Measurements from ENCODE around the gene SNAPIN. TPM values are rescaled to one million over a fixed set of nuclear protein-coding genes. Genes with fewer than 3 reads are reported as not detected.

The SNAPIN gene
- total and polyA plus RNA-seq, 9 of the 15 experiments (the other 6 are each of a cell fraction or from before 2014, with no cell fraction given) = 11.2 to 43.9 (median 32.3) TPM

GRCh38 chr1:153633754-153634665 is 24.5 kb upstream of the SNAPIN start, which contains the start of gene CHTOP (continued):
- no peak for TF ChIP-seq MCM7 (IDR thresholded peaks at IDR 0.05)
- no peak; a peak in 2 of 4 replicates for TF ChIP-seq SRF (CRISPR knock-in tag; IDR thresholded peaks at IDR 0.05)
- peak; percentile 94; the same call in 1 of the 2 replicates for TF ChIP-seq SRSF3 (IDR thresholded peaks at IDR 0.05; ENCODE audit: insufficient read depth, low read length)
- 0 out of 2 replicates have a peak, but pooled peaks have one; percentile 12 for TF ChIP-seq SREBF1 (IDR thresholded peaks at IDR 0.05; ENCODE audit: borderline replicate concordance, low read depth, low read length)
- TF ChIP-seq ZNF609 (CRISPR knock-in tag; IDR thresholded peaks at IDR 0.05; ENCODE audit: borderline replicate concordance) = peak; percentile 84
- peak; percentile 42 for TF ChIP-seq RBM22 (IDR thresholded peaks at IDR 0.05; ENCODE audit: low read depth, low read length, poor library complexity, severe bottlenecking)
- TF ChIP-seq ZNF511 (CRISPR knock-in tag; IDR thresholded peaks at IDR 0.05) = peak; percentile 90; the same call in 1 of the 2 replicates
- TF ChIP-seq, protein P1, sequence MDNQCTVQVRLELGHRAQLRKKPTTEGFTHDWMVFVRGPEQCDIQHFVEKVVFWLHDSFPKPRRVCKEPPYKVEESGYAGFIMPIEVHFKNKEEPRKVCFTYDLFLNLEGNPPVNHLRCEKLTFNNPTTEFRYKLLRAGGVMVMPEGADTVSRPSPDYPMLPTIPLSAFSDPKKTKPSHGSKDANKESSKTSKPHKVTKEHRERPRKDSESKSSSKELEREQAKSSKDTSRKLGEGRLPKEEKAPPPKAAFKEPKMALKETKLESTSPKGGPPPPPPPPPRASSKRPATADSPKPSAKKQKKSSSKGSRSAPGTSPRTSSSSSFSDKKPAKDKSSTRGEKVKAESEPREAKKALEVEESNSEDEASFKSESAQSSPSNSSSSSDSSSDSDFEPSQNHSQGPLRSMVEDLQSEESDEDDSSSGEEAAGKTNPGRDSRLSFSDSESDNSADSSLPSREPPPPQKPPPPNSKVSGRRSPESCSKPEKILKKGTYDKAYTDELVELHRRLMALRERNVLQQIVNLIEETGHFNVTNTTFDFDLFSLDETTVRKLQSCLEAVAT (IDR thresholded peaks at IDR 0.05) = peak in 1 of 2 experiments; percentile 76; a peak in 2 of 4 replicates
- TF ChIP-seq BRF1 (IDR thresholded peaks at IDR 0.05; ENCODE audit: borderline replicate concordance, extremely low read depth, insufficient read length) = no peak
- peak; percentile 24 for TF ChIP-seq HDAC3 (IDR thresholded peaks at IDR 0.05; ENCODE audit: borderline replicate concordance, partially characterized antibody)
- TF ChIP-seq CXXC5 (CRISPR knock-in tag; IDR thresholded peaks at IDR 0.05) = peak; percentile 88
- TF ChIP-seq RBBP5 (IDR thresholded peaks at IDR 0.05; ENCODE audit: borderline replicate concordance, insufficient read depth, low read length, poor library complexity, severe bottlenecking) = peak; percentile 82
- TF ChIP-seq KDM5B (IDR thresholded peaks at IDR 0.05; ENCODE audit: insufficient replicate concordance, low read depth, low read length) = peak; percentile 86
- TF ChIP-seq ETV1 (tag; conservative IDR thresholded peaks at IDR 0.05; ENCODE audit: low read depth) = peak; percentile 80
- TF ChIP-seq NBN (IDR thresholded peaks at IDR 0.05; ENCODE audit: low read depth) = peak; percentile 83; the same call in 1 of the 2 replicates
- TF ChIP-seq, protein P2, sequence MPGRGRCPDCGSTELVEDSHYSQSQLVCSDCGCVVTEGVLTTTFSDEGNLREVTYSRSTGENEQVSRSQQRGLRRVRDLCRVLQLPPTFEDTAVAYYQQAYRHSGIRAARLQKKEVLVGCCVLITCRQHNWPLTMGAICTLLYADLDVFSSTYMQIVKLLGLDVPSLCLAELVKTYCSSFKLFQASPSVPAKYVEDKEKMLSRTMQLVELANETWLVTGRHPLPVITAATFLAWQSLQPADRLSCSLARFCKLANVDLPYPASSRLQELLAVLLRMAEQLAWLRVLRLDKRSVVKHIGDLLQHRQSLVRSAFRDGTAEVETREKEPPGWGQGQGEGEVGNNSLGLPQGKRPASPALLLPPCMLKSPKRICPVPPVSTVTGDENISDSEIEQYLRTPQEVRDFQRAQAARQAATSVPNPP (IDR thresholded peaks at IDR 0.05; ENCODE audit: borderline replicate concordance, insufficient read depth, insufficient read length) = no peak
- no peak; the same call in 1 of the 2 replicates for TF ChIP-seq TCF7 (IDR thresholded peaks at IDR 0.05; ENCODE audit: borderline replicate concordance)

All from K562 (cell line).